Gastroesophageal sphincter (tissue), 4 donors: Measurements from ENCODE around the gene ITM2C. TPM values are rescaled to one million over a fixed set of nuclear protein-coding genes. Genes with fewer than 3 reads are reported as not detected.

ENCODE experiments used
- ATAC-seq: fragments of 150-250 bp; one replicate; pipeline ENCODE4 v1.9.1; 2016; ENCODE audit warnings: mild to moderate bottlenecking, moderate library complexity
- H3K27ac ChIP-seq, 4 donors: fragments of 200-600 bp; sonication (generic) in 3 of 4; 1 replicate in 3 of 4; 2 replicates in 1 of 4; pipeline ENCODE4 v1.5.1; 2016 to 2019
- H3K27me3 ChIP-seq: fragments of 200-600 bp; sonication (generic); one replicate; pipeline ENCODE4 v1.5.1; 2019
- H3K36me3 ChIP-seq, 2 donors: fragments of 200-600 bp; sonication (generic); one replicate each; pipeline ENCODE4 v1.5.1; 2019; ENCODE audit warnings: control low read depth in 1 of 2
- H3K4me1 ChIP-seq, 3 donors: fragments of 200-600 bp; sonication (generic); 1 replicate in 2 of 3; 2 replicates in 1 of 3; pipeline ENCODE4 v1.5.1; 2016 to 2019; ENCODE audit warnings: control low read depth in 2 of 3
- H3K4me3 ChIP-seq, 2 donors: fragments of 200-600 bp; sonication (generic); one replicate each; pipeline ENCODE4 v1.5.1; 2019; ENCODE audit warnings: mild to moderate bottlenecking in 1 of 2, moderate library complexity in 1 of 2
- H3K9me3 ChIP-seq, 3 donors: fragments of 200-600 bp; sonication (generic); one replicate each; pipeline ENCODE4 v1.5.1; 2017 to 2019; ENCODE audit warnings: control low read depth in 2 of 3
- POLR2A ChIP-seq, 2 donors: fragments of 450-650 bp; IDR thresholded peaks; one replicate each; pipeline ENCODE4 v1.6.1; 2017; ENCODE audit warnings: antibody characterized with exemption in 2 of 2, mild to moderate bottlenecking in 2 of 2, moderate library complexity in 1 of 2
- WGBS, 2 donors: methylation state at CpG; one replicate each; pipeline ENCODE4 v1.1.5; 2018; ENCODE audit warnings: low coverage in 1 of 2; 5-methylcytosine and 5-hydroxymethylcytosine counted together
- total RNA-seq, 4 donors: library from RNA; depleted of rRNA; stranded (reverse); fragments of >200 nt; gene quantifications; one replicate each; pipeline ENCODE4 v1.1.0, GENCODE V29; 2016

ITM2C gene
- total RNA-seq, 4 donors from 2014 or later, result 70.2 to 141 (median 84.0) TPM

- no peak for TF ChIP-seq POLR2A (IDR thresholded peaks at IDR 0.05)
- ATAC-seq, result no peak
- peaks cover 14% of the 10 kb centered on the region for H3K27me3 ChIP-seq
- peaks cover 0 to 11% (median 3%) of the 10 kb centered on the region in 3 donors for H3K4me1 ChIP-seq
- no peaks in the 10 kb centered on the region for H3K36me3 ChIP-seq
- WGBS, 2 donors, result 85 to 90% methylated on average over 4 to 7 of the region's 14 CpGs
- no peaks in the 10 kb centered on the region for H3K9me3 ChIP-seq
- H3K27ac ChIP-seq, result no peak overlapping the region
- H3K4me3 ChIP-seq, result no peak overlapping the region
These were observed 63.1 kb downstream of the ITM2C start for GRCh38 chr2:230927711-230928341.

Other genes with a start within 250 kb of the ITM2C start
- 100 to 1,000 TPM in 3 of 4 donors, 10 to 100 TPM in 1; 88.5 to 115 (median 108) TPM for gene CAB39, start 152.1 kb upstream of the ITM2C start, total RNA-seq
- gene GPR55, start 60.3 kb downstream of the ITM2C start, total RNA-seq, result under 1 TPM in 2 of 4 donors, not detected in 2; 0.08 to 0.12 TPM
- not detected for gene SPATA3, start 131.2 kb downstream of the ITM2C start, total RNA-seq
- gene C2orf72, start 172.6 kb downstream of the ITM2C start, total RNA-seq, result under 1 TPM in 2 of 4 donors, not detected in 2; 0.19 to 0.54 TPM
- 10 to 100 TPM; 58.8 to 93.4 (median 65.9) TPM for gene PSMD1, start 191.9 kb downstream of the ITM2C start, total RNA-seq